Stimulated activated CD4-positive, alpha-beta T cell treated with anti-CD3 and anti-CD28 coated beads, Interleukin-12 subunit alpha, Interleukin-12 subunit beta, amount 100 ng/mL, for 4 hours (primary cell): ENCODE measurements around the gene PROSER1.
"Not testable (repeated sequence)": the region's sequence is repeated elsewhere in the genome, so short reads cannot be mapped to it uniquely, and the experiment has no call there.

ENCODE experiments used
- DNase-seq: peaks from one replicate; pipeline ENCODE4 v3.0.0-alpha.2; 2020

The PROSER1 gene

DNA sequence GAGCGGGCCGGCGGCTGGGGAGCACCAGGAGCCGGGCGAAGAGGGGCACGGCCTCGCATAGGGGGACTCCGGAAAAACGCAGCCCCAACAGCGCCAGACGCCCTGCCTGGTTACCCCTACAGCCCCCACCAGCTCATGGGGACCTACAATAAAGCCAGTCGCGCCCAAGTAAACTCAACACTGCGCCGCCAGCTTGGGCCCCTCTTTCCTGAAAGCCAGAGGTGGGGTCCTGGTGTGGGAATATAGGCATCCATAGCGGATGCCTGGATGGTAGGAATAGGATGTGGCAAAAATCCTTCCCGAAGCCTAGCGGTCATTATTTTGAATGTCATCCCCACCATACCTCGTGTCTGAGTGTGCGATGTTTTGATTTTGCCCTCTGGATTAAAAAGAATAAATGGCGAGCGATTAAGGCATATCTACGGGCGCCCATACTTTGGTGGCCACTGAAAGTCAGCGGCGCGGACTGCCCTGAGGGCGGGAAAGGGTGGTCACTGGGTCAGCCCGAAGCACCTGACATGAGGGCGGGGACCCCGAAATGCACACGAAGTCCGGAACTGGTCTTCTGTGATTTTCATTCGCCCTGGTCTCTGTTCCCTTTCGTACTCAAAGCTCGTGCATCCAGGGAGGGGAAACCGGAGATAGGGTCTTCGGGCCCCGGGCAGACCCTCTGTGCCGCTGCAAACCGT lies at the start of gene PROSER1, which contains the start of gene NHLRC3:
Gene PROSER1, minus strand, starts transcription at position 210 of the 689 bp plus-strand sequence. CDS start 847 bp downstream, outside the sequence.
Gene NHLRC3, plus strand, starts transcription at position 577 of the 689 bp plus-strand sequence. CDS start 184 bp downstream, outside the sequence.
- peak; percentile 77 for DNase-seq

- not testable (repeated sequence) for DNase-seq
Observed at GRCh38 chr13:39086251-39086945, 48.5 kb upstream of the PROSER1 start.

- no peak for DNase-seq
Observed at GRCh38 chr13:39073983-39074382, 36.1 kb upstream of the PROSER1 start.

DNA sequence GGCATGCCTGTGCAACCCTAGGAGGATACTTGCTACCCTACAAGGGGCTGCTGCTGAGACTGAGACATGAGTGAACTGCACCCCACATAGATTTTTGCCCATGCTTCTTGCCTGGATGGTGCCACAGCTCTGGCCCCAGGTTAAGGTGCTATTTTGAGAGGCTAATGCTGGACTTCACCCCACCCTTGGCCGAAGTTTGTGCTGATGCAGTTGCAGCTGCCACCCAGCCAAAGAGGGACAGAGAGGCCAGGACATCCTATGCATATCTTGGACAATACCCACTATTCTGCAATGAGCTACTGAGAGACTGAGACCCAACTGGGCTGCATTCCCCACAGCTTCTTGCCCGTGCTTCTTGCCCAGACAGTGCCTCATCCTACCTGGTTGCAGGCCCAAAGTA lies 35.0 kb upstream of the PROSER1 start:
- DNase-seq = no peak

GRCh38 chr13:39062004-39062403 lies 24.1 kb upstream of the PROSER1 start:
- no peak for DNase-seq

- DNase-seq = no peak
Observed at GRCh38 chr13:39058040-39058439, 20.2 kb upstream of the PROSER1 start.

DNA sequence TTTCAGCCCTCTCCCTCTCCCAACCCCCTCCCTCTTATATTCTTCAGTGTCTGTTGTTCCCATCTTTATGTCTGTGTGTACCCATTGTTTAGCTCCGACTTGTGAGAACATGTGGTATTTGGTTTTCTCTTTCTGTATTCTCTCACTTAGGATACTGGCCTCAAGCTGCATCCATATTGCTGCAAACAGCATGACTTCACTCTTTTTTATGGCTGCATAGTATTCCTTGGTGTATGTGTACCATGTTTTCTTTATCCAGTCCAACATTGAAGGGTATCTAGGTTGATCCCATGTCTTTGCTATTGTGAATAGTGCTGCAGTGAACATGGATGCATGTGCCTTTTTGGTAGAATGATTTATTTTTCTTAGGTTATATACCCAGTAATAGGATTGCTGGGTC lies 18.1 kb upstream of the PROSER1 start:
- DNase-seq = no peak

DNA sequence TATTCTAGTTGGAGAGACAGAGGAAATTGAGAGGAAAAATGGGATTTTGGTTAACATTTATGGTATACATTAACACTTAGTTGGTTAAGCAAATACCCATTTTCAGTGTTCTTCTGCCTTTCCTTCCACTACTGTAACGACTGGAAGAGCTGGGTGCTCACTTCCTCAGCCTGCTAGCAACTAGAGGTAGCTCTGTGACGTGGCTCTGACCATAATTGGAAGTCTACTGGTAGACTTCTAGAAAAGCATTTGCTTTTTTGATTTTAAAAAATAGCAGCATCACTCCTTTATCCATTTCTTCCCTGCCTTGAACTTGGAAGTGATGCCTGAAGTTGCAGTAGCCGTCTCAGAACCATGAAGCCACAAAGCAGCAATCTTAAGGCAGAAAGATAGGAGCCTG lies 16.2 kb upstream of the PROSER1 start:
- DNase-seq = no peak

DNA sequence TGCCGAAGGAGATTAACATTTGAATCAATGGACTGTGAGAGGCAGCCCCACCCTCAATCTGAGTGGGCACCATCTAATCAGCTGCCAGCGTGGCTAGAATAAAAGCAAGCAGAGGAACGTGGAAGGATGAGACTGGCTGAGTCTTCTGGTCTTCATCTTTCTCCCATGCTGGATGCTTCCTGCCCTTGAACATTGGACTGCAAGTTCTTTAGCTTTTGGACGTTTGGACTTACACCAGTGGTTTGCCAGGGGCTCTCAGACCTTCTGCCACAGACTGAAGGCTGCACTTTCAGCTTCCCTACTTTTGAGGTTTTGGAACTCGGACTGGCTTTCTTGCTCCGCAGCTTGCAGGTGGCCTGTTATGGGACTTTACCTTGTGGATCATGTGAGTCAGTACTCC lies 15.1 kb upstream of the PROSER1 start:
- no peak for DNase-seq

DNA sequence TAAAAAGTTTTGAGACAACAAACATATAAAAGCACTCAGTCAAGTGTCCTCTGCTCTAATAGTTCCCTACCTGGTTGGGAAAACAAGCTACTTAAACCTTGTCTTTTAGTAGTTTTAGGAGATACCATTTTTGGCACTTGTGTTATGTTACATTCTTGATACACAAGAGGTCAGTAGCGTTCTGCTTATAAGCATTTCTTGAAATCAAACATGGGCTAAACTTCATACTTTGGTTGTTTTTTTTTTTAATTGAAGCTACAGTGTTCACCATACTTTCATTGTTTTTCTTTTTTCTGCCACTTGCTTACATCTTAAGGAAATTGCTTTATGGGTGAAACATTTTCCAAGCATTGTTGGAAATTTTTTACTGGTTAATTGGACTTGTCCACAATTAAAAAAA lies 13.3 kb upstream of the PROSER1 start:
- no peak for DNase-seq

GRCh38 chr13:39049274-39049673 lies 11.4 kb upstream of the PROSER1 start:
- DNase-seq = no peak

DNA sequence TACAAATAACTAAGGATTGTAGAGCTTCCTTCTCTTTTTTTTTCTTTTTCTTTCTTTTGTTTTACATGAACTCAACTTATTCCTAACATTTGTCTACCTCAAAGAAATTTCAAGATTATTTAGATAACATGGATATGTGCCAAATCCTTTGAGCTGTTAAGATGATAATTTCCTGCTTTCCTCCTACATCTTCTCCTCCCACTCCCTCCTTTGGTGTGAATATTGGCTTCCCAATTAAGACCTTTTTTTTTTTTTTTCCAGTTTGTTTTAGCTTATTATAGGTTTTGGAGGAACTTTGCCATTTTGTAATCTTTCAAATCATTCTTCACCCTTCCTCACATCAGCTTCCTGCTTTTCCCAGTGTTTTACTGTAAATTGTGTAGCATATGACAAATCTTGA lies 10.9 kb upstream of the PROSER1 start:
- no peak for DNase-seq

- DNase-seq = no peak
Observed at GRCh38 chr13:39047560-39047959, 9.7 kb upstream of the PROSER1 start.

- no peak for DNase-seq
Observed at GRCh38 chr13:39044536-39044935, 6.6 kb upstream of the PROSER1 start.

GRCh38 chr13:39040206-39040605 lies 2.3 kb upstream of the PROSER1 start:
- DNase-seq = no peak

- no peak for DNase-seq
Observed at GRCh38 chr13:39039041-39039440, 1.2 kb upstream of the PROSER1 start.

DNA sequence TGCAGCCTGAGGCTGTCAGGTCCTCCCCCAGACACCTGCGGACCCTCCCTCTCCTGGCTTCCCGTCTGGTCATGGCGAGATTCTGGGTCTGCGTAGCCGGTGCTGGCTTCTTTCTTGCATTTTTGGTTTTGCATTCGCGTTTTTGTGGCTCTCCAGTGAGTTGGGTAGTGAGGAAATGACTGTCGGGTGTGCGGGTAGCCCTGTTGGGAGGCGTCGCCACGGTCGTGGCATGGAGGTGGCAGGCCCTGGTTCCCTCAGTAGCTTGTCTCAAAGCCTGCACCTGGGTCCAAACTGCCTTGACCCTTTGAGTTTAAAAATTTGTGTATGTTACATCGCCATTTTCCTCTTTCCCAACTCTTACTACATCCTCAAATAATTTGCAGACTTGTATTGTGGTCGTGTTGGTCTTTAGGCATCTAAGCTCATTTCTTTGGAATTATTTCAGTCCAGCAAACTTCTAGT lies 711 bp upstream of the PROSER1 start:
- DNase-seq = peak; percentile 15

GRCh38 chr13:39037410-39037879 lies 444 bp downstream of the PROSER1 start:
- no peak for DNase-seq

DNA sequence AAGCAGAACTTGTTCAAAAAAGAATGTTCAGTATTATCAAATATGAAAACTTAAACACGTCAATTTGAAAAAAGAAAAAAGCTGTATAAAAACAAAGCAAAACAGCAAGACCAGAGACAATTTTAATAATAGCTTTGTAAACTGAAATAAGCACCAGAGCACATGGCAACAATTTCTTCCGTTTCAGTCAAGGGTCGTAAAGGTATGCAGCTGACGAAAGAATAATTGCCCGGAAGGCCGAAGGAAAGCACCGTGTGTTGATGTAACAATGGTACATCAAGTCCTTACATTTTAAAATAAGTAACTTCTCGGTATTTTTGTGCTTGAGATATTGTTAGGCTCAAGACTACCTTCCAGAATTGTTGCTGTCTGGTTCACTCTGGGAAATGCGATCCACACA lies 1.7 kb downstream of the PROSER1 start:
- no peak for DNase-seq

GRCh38 chr13:39035799-39036198 lies 2.1 kb downstream of the PROSER1 start:
- no peak for DNase-seq

GRCh38 chr13:39035204-39035603 lies 2.7 kb downstream of the PROSER1 start:
- DNase-seq = no peak

GRCh38 chr13:39034085-39034484 lies 3.8 kb downstream of the PROSER1 start:
- no peak for DNase-seq

DNA sequence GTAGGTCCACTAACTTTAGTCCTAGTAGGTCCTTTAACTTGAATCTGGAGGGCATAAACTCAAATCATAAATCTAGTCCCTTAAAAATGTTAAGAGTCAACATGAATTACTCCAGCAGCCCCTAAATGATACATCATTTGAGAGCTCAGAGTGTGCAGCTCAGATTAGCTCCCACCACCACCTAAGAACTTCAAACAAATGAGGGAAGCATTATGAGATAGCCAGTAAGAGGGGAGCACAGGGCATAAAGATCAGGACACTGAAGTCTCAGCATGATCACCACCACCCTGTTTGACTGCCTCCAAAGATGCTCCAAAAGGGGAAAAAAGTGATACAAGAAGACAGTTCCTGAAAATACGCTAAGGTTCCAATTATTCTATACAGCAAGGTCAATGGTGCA lies 5.7 kb downstream of the PROSER1 start:
- no peak for DNase-seq

- no peak for DNase-seq
Observed at GRCh38 chr13:39025433-39025839, 12.5 kb downstream of the PROSER1 start.
